H1 (cell line): ENCODE results near the gene ABHD17B. TPM values are rescaled to one million over a fixed set of nuclear protein-coding genes. Genes with fewer than 3 reads are reported as not detected.

Experiments used
- CTCF ChIA-PET: fragments of 300-600 bp; sonication (Branson Sonifier 250); formaldehyde crosslinking; loops from one replicate; lab custom pipeline; 2021; ENCODE audit not compliant: partially characterized antibody; lab: Charles Lee
- POLR2A ChIA-PET: fragments of 300-600 bp; sonication (Branson Sonifier 250); formaldehyde crosslinking; loops from one replicate; lab custom pipeline; 2021; ENCODE audit warnings: inconsistent platforms; ENCODE audit not compliant: partially characterized antibody; lab: Charles Lee
- DNase-seq, 2 experiments: peaks; one replicate each; pipeline versions ENCODE4 v3.0.0 to v3.0.0-alpha.2; 2010 to 2022; ENCODE audit warnings: low spot score in 2 of 2, low read depth in 1 of 2, mixed read lengths in 1 of 2
- FAIRE-seq: peaks from 2 replicates; lab custom pipeline; 2011; peaks lifted over from hg19 to GRCh38; lab: Jason Lieb, UNC
- H2AFZ ChIP-seq: 2 replicates; pipeline ENCODE4 v1.8.1; 2012; ENCODE audit warnings: low read length, inconsistent platforms
- H2AK5ac ChIP-seq: 2 replicates; pipeline ENCODE4 v1.6.1; 2013; ENCODE audit warnings: low read depth, low read length
- H2BK120ac ChIP-seq: replicated peaks from 2 replicates; pipeline ENCODE3; 2013; ENCODE audit warnings: low read depth, low read length, inconsistent platforms
- H2BK12ac ChIP-seq: 2 replicates; pipeline ENCODE4 v1.6.1; 2013; ENCODE audit warnings: low read depth, low read length
- H2BK15ac ChIP-seq: 2 replicates; pipeline ENCODE4 v1.6.1; 2013; ENCODE audit warnings: low read length
- H2BK20ac ChIP-seq: 2 replicates; pipeline ENCODE4 v1.6.1; 2013; ENCODE audit warnings: low read length
- H2BK5ac ChIP-seq: 2 replicates; pipeline ENCODE4 v1.6.1; 2013; ENCODE audit warnings: low read depth, low read length
- H3K14ac ChIP-seq: 2 replicates; pipeline ENCODE4 v1.6.1; 2013; ENCODE audit warnings: inconsistent platforms; ENCODE audit not compliant: insufficient read length
- H3K18ac ChIP-seq: 2 replicates; pipeline ENCODE4 v1.6.1; 2013; ENCODE audit warnings: low read length; ENCODE audit errors: extremely low read depth
- H3K23ac ChIP-seq: 2 replicates; pipeline ENCODE4 v1.6.1; 2013; ENCODE audit warnings: inconsistent platforms; ENCODE audit not compliant: insufficient read length
- H3K23me2 ChIP-seq: 2 replicates; pipeline ENCODE4 v1.6.1; 2013; ENCODE audit warnings: low read depth, low read length
- H3K27ac ChIP-seq: 2 replicates; pipeline ENCODE4 v1.6.1; 2011; ENCODE audit warnings: low read depth, low read length, inconsistent platforms
- H3K27me3 ChIP-seq, 4 experiments: replicated peaks in 1 of 4; 1 replicate in 1 of 4; 2 replicates in 3 of 4; pipeline versions ENCODE4 v1.6.1 to v1.8.1; 2011 to 2013; ENCODE audit warnings: low read length in 3 of 4, mild to moderate bottlenecking in 3 of 4, inconsistent platforms in 2 of 4, mixed read lengths in 2 of 4, moderate library complexity in 1 of 4; ENCODE audit not compliant: control insufficient read depth in 3 of 4, insufficient read depth in 3 of 4; ENCODE audit errors: extremely low read depth in 1 of 4
- H3K36me3 ChIP-seq, 4 experiments: 2 replicates each; pipeline versions ENCODE4 v1.6.1 to v1.8.1; 2011 to 2013; ENCODE audit warnings: mild to moderate bottlenecking in 4 of 4, low read length in 3 of 4, moderate library complexity in 2 of 4, control low read depth in 1 of 4, inconsistent platforms in 1 of 4; ENCODE audit not compliant: insufficient read depth in 4 of 4, control insufficient read depth in 2 of 4
- H3K4ac ChIP-seq: replicated peaks from 2 replicates; pipeline ENCODE3; 2013; ENCODE audit warnings: low read length, low read depth, mixed read lengths, inconsistent platforms; ENCODE audit not compliant: insufficient read length
- H3K4me1 ChIP-seq, 4 experiments: replicated peaks in 1 of 4; 1 replicate in 1 of 4; 2 replicates in 3 of 4; pipeline versions ENCODE4 v1.6.1 to v1.8.1; 2011 to 2013; ENCODE audit warnings: low read length in 3 of 4, inconsistent platforms in 2 of 4, mixed read lengths in 1 of 4; ENCODE audit not compliant: insufficient read depth in 4 of 4, control insufficient read depth in 3 of 4
- H3K4me2 ChIP-seq, 2 experiments: 2 replicates each; pipeline versions ENCODE4 v1.6.1 to v1.8.1; 2011 to 2013; ENCODE audit warnings: low read depth in 2 of 2, low read length in 2 of 2, control low read depth in 1 of 2, inconsistent platforms in 1 of 2, mild to moderate bottlenecking in 1 of 2; ENCODE audit not compliant: insufficient read depth in 1 of 2
- H3K4me3 ChIP-seq, 4 experiments: fragments of 200-600, 300-600 bp in 1 of 4; sonication (generic), shearing (Covaris generic), sonication (Bioruptor Twin) in 1 of 4; 2 replicates each; pipeline versions ENCODE4 v1.5.1 to v1.8.1; 2011 to 2016; ENCODE audit warnings: low read length in 4 of 4, low read depth in 3 of 4, control low read depth in 2 of 4, inconsistent platforms in 2 of 4, mild to moderate bottlenecking in 2 of 4, mixed read lengths in 1 of 4, moderate library complexity in 1 of 4; ENCODE audit not compliant: insufficient read depth in 2 of 4; ENCODE audit errors: extremely low read depth in 1 of 4
- H3K56ac ChIP-seq: replicated peaks from 2 replicates; pipeline ENCODE3; 2013; ENCODE audit warnings: low read depth, mild to moderate bottlenecking, mixed read lengths, low read length, inconsistent platforms; ENCODE audit not compliant: insufficient read length
- H3K79me1 ChIP-seq: 2 replicates; pipeline ENCODE4 v1.6.1; 2013; ENCODE audit warnings: low read depth, low read length, control low read depth
- H3K79me2 ChIP-seq, 2 experiments: 2 replicates each; pipeline versions ENCODE4 v1.6.1 to v1.8.1; 2012 to 2013; ENCODE audit warnings: low read length in 2 of 2, mild to moderate bottlenecking in 2 of 2, inconsistent platforms in 1 of 2; ENCODE audit not compliant: insufficient read depth in 2 of 2, control insufficient read depth in 1 of 2
- H3K9ac ChIP-seq, 4 experiments: replicated peaks in 1 of 4; 1 replicate in 1 of 4; 2 replicates in 3 of 4; pipeline versions ENCODE4 v1.6.1 to v1.8.1; 2011 to 2013; ENCODE audit warnings: low read depth in 3 of 4, low read length in 3 of 4, control low read depth in 2 of 4, mild to moderate bottlenecking in 2 of 4, moderate library complexity in 2 of 4, inconsistent platforms in 1 of 4; ENCODE audit errors: extremely low read depth in 1 of 4
- H3K9me3 ChIP-seq, 2 experiments: 2 replicates each; pipeline versions ENCODE4 v1.6.1 to v1.8.1; 2012 to 2013; ENCODE audit warnings: mild to moderate bottlenecking in 2 of 2, moderate library complexity in 2 of 2, control low read depth in 1 of 2, inconsistent platforms in 1 of 2, low read depth in 1 of 2, low read length in 1 of 2, mixed read lengths in 1 of 2; ENCODE audit not compliant: insufficient read depth in 2 of 2
- H4K20me1 ChIP-seq, 2 experiments: replicated peaks in 1 of 2; 2 replicates each; pipeline versions ENCODE3 to v1.8.1; 2011 to 2013; ENCODE audit warnings: inconsistent platforms in 2 of 2, low read length in 2 of 2, mild to moderate bottlenecking in 1 of 2; ENCODE audit not compliant: insufficient read depth in 2 of 2, control insufficient read depth in 1 of 2
- H4K5ac ChIP-seq: 2 replicates; pipeline ENCODE4 v1.6.1; 2013; ENCODE audit warnings: low read length, low read depth, mixed read lengths, inconsistent platforms; ENCODE audit not compliant: insufficient read length
- H4K8ac ChIP-seq: 2 replicates; pipeline ENCODE4 v1.8.0; 2013; ENCODE audit warnings: mild to moderate bottlenecking, moderate library complexity, low read length, inconsistent platforms; ENCODE audit not compliant: insufficient read depth; ENCODE audit errors: extremely low read depth
- H4K91ac ChIP-seq: replicated peaks from 2 replicates; pipeline ENCODE3; 2013; ENCODE audit warnings: low read length, mixed read lengths, inconsistent platforms; ENCODE audit not compliant: insufficient read length
- CTBP2 ChIP-seq: IDR thresholded peaks from 2 replicates; pipeline ENCODE4 v1.7.0; 2011; ENCODE audit warnings: borderline replicate concordance, mild to moderate bottlenecking, moderate library complexity, mixed read lengths, low read length; ENCODE audit not compliant: insufficient read depth, insufficient read length
- E2F6 ChIP-seq: IDR thresholded peaks from 2 replicates; pipeline ENCODE4 v1.6.1; 2012; ENCODE audit warnings: inconsistent platforms
- RAD21 ChIP-seq, 2 experiments: IDR thresholded peaks in 1 of 2; conservative IDR thresholded peaks in 1 of 2; 2 replicates each; pipeline ENCODE4 v1.6.1; 2011; ENCODE audit warnings: low read depth in 2 of 2, low read length in 2 of 2, improper control_type of control experiment in 1 of 2, inconsistent platforms in 1 of 2, mild to moderate bottlenecking in 1 of 2, moderate library complexity in 1 of 2
- SP4 ChIP-seq: IDR thresholded peaks from 2 replicates; pipeline ENCODE4 v1.6.1; 2012; ENCODE audit warnings: low read length, inconsistent platforms
- TBP ChIP-seq: IDR thresholded peaks from 2 replicates; pipeline ENCODE4 v1.6.1; 2011; ENCODE audit warnings: low read depth, low read length, improper control_type of control experiment
- TCF12 ChIP-seq: IDR thresholded peaks from 2 replicates; pipeline ENCODE4 v1.6.1; 2011; ENCODE audit warnings: low read depth, mild to moderate bottlenecking, low read length
- WGBS, 2 experiments: shearing (Covaris generic) in 1 of 2; methylation state at CpG; one replicate each; pipeline versions ENCODE4 v1.1.6 to v1.1.7; 2013 to 2015; ENCODE audit warnings: low lambda C conversion rate in 2 of 2, mixed read lengths in 2 of 2, inconsistent platforms in 1 of 2, low coverage in 1 of 2, missing lambda C conversion rate in 1 of 2; ENCODE audit not compliant: insufficient replicate concordance in 2 of 2, insufficient coverage in 1 of 2, insufficient read length in 1 of 2; ENCODE audit errors: extremely low coverage in 1 of 2, missing lambda C conversion rate in 1 of 2; 5-methylcytosine and 5-hydroxymethylcytosine counted together
- polyA plus RNA-seq, 7 experiments: library from polyadenylated mRNA; depleted of rRNA in 3 of 7; stranded (reverse) in 5 of 7; unstranded in 2 of 7; fragments of >200 nt in 5 of 7; fragments of 200-250 nt in 2 of 7; gene quantifications; 1 replicate in 5 of 7; 2 replicates in 1 of 7; 4 replicates in 1 of 7; pipeline versions ENCODE4 v1.2.1 to v1.2.3, GENCODE V29; 2011 to 2013; ENCODE audit warnings: missing spikeins in 2 of 7, mixed read lengths in 2 of 7
- total RNA-seq: library from RNA; stranded (reverse); fragmentation: NEBNext Ultra II Directional; extraction: Animal tissue kit (Norgen Biotek cat#: 25700); gene quantifications from 2 replicates; pipeline ENCODE4 v1.2.1, GENCODE V29; 2021

Gene ABHD17B
- total and polyA plus RNA-seq, 2 of the 8 experiments (the other 6 are each of a cell fraction or from before 2014, with no cell fraction given) = 37.2 to 60.8 TPM

- Histone ChIP-seq H4K20me1 (no peaks in the 10 kb centered on the region), H3K36me3 (no peaks in the 10 kb centered on the region), H3K4me2 (no peak overlapping the region), H3K79me2 (peaks cover 0 to 71% of the 10 kb centered on the region in 2 experiments; a peak in 2 of 4 replicates), H3K27ac (no peak overlapping the region), H2BK12ac (no peak overlapping the region), H2BK120ac (no peak overlapping the region), H3K4ac (no peak overlapping the region), H3K4me1 (peaks cover 0 to 13% (median 4%) of the 10 kb centered on the region in 4 experiments; a peak in 4 of 7 replicates), H3K23ac (no peak overlapping the region), H3K27me3 (no peaks in the 10 kb centered on the region), H2BK5ac (no peak overlapping the region), H2AK5ac (no peak overlapping the region), H3K14ac (no peak overlapping the region), H3K23me2 (no peaks in the 10 kb centered on the region), H4K8ac (no peak overlapping the region), H2BK20ac (no peak overlapping the region), H3K9me3 (no peaks in the 10 kb centered on the region), H4K5ac (no peak overlapping the region), H2BK15ac (no peak overlapping the region), H3K4me3 (no peak overlapping the region), H3K79me1 (no peaks in the 10 kb centered on the region), H2AFZ (no peak overlapping the region), H4K91ac (no peak overlapping the region), H3K56ac (no peak overlapping the region), H3K18ac (no peak overlapping the region), H3K9ac (no peak overlapping the region)
- DNase-seq (no peak), FAIRE-seq (no peak)
- POLR2A ChIA-PET = interaction anchor here (1.0 kb wide), 2 partner anchors 30 to 42 kb away, joined by 3 to 6 read pairs; partner anchors contain the start of genes ABHD17B and C9orf85
- 93% methylated on average over 2 of the region's 2 CpGs; no CpG with 5 or more reads in 1 of the 2 experiments for WGBS, 2 experiments
- CTCF ChIA-PET = no interaction called here
- no peak for TF ChIP-seq TBP
- no peak for TF ChIP-seq RAD21 (IDR thresholded peaks at IDR 0.05 in 1 of 2, conservative IDR thresholded peaks at IDR 0.05 in 1 of 2; ENCODE audit: low read depth in 2 of 2, low read length in 2 of 2)
- no peak for TF ChIP-seq TCF12
- TF ChIP-seq E2F6 = no peak
- TF ChIP-seq SP4 = no peak
- no peak for TF ChIP-seq CTBP2
Observed at GRCh38 chr9:71941060-71941568, 30.1 kb upstream of the ABHD17B start.
